AG04450 (cell line): ENCODE data around the gene GRIN2A. TPM values are rescaled to one million over a fixed set of nuclear protein-coding genes. Genes with fewer than 3 reads are reported as not detected.

ENCODE experiments used
- CTCF ChIA-PET: fragments of 300-600, 350-600 bp; formaldehyde crosslinking; extraction: SDS; loops from one replicate; lab custom pipeline; 2022; ENCODE audit warnings: antibody characterized with exemption, inconsistent platforms; lab: Charles Lee
- POLR2A ChIA-PET: fragments of 350-600 bp; formaldehyde crosslinking; extraction: SDS; loops from one replicate; lab custom pipeline; 2021; ENCODE audit warnings: antibody characterized with exemption, inconsistent platforms; lab: Yijun Ruan, JAX
- DNase-seq: peaks from one replicate; pipeline ENCODE4 v3.0.0-alpha.2; 2011; ENCODE audit warnings: low read depth, low spot score
- H3K27ac ChIP-seq: one replicate; pipeline ENCODE4 v1.5.1; 2012; ENCODE audit warnings: low read depth, low read length, control low read depth
- H3K27me3 ChIP-seq: one replicate; pipeline ENCODE4 v1.6.0; 2012; ENCODE audit warnings: low read length; ENCODE audit not compliant: control insufficient read depth, insufficient read depth
- H3K4me3 ChIP-seq: 2 replicates; pipeline ENCODE4 v1.5.1; 2011; ENCODE audit warnings: mild to moderate bottlenecking, low read depth, low read length, control low read depth
- H3K9me3 ChIP-seq: 2 replicates; pipeline ENCODE4 v1.5.1; 2012; ENCODE audit warnings: low read length; ENCODE audit not compliant: control insufficient read depth, insufficient read depth
- polyA plus RNA-seq: library from polyadenylated mRNA; depleted of rRNA; stranded (reverse); fragments of >200 nt; gene quantifications from 2 replicates; pipeline ENCODE4 v1.2.3, GENCODE V29; 2011
- TF ChIP-seq, protein P1 (sequence below): IDR thresholded peaks from 2 replicates; pipeline ENCODE4 v1.5.1; 2011; ENCODE audit warnings: low read depth, low read length, control low read depth, inconsistent platforms

The GRIN2A gene
- polyA plus RNA-seq, 1 experiment: not detected

- TF ChIP-seq, protein P1, sequence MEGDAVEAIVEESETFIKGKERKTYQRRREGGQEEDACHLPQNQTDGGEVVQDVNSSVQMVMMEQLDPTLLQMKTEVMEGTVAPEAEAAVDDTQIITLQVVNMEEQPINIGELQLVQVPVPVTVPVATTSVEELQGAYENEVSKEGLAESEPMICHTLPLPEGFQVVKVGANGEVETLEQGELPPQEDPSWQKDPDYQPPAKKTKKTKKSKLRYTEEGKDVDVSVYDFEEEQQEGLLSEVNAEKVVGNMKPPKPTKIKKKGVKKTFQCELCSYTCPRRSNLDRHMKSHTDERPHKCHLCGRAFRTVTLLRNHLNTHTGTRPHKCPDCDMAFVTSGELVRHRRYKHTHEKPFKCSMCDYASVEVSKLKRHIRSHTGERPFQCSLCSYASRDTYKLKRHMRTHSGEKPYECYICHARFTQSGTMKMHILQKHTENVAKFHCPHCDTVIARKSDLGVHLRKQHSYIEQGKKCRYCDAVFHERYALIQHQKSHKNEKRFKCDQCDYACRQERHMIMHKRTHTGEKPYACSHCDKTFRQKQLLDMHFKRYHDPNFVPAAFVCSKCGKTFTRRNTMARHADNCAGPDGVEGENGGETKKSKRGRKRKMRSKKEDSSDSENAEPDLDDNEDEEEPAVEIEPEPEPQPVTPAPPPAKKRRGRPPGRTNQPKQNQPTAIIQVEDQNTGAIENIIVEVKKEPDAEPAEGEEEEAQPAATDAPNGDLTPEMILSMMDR: no peak
- POLR2A ChIA-PET: no interaction called here
Measured at GRCh38 chr16:9860876-9861275, 321.4 kb downstream of the GRIN2A start.

GRCh38 chr16:9859701-9860327, 322.4 kb downstream of the GRIN2A start:
- no peak overlapping the region for H3K27ac ChIP-seq
- ChIA-PET CTCF (no interaction called here), POLR2A (no interaction called here)
- TF ChIP-seq, protein P1: no peak
- DNase-seq: no peak
- peaks cover 6% of the 10 kb centered on the region; the same call in 1 of the 2 replicates for H3K9me3 ChIP-seq
- no peak overlapping the region for H3K4me3 ChIP-seq
- no peaks in the 10 kb centered on the region for H3K27me3 ChIP-seq

More at GRCh38 chr16:9860876-9861275, 321.4 kb downstream of the GRIN2A start:
- Histone ChIP-seq H3K4me3 (no peak overlapping the region), H3K9me3 (peaks cover 4% of the 10 kb centered on the region; the same call in 1 of the 2 replicates), H3K27ac (no peak overlapping the region), H3K27me3 (no peaks in the 10 kb centered on the region)
- CTCF ChIA-PET: no interaction called here
- DNase-seq: no peak

- Histone ChIP-seq H3K4me3 (no peak overlapping the region), H3K27ac (no peak overlapping the region), H3K27me3 (no peaks in the 10 kb centered on the region), H3K9me3 (peaks cover 7% of the 10 kb centered on the region)
- TF ChIP-seq, protein P1: no peak
- CTCF ChIA-PET: no interaction called here
- no peak for DNase-seq
- POLR2A ChIA-PET: no interaction called here
Measured at GRCh38 chr16:9854675-9855074, 327.6 kb downstream of the GRIN2A start.

- Histone ChIP-seq H3K27me3 (no peaks in the 10 kb centered on the region), H3K27ac (no peak overlapping the region), H3K4me3 (no peak overlapping the region), H3K9me3 (peaks cover 9% of the 10 kb centered on the region)
- DNase-seq: no peak
- ChIA-PET CTCF (no interaction called here), POLR2A (no interaction called here)
- TF ChIP-seq, protein P1: no peak
Measured at GRCh38 chr16:9852003-9852402, 330.2 kb downstream of the GRIN2A start.

DNA sequence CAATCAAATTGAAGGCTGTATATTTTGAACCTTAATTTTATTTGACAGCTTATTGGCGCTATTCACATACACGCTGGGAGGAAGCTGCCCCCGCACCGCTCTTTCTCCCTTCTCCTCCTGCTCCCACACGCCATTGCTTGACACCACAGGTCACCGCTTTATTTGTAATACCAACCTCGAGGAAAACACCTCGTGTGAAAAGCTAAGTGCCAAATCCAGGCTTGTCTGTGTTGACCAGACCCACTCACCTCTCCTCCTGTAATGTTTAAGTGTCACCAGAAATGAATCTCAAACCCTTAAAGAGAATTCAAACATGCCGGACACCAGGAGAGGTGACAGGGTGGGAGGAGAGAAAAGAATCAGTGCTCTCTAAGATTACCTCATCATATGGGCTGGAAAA, 331.4 kb downstream of the GRIN2A start:
- ChIA-PET CTCF (no interaction called here), POLR2A (no interaction called here)
- Histone ChIP-seq H3K27me3 (no peaks in the 10 kb centered on the region), H3K27ac (no peak overlapping the region), H3K4me3 (no peak overlapping the region), H3K9me3 (peaks cover 9% of the 10 kb centered on the region)
- TF ChIP-seq, protein P1: no peak
- DNase-seq: no peak
